Neural progenitor cell (in vitro differentiated cells): ENCODE results near the gene ZFPM1.

Source experiments
- CTCF ChIP-seq: fragments of 200-600 bp; sonication (generic); IDR thresholded peaks from 2 replicates; pipeline ENCODE4 v1.5.1; 2017; ENCODE audit warnings: antibody characterized with exemption, mild to moderate bottlenecking
- EZH2 ChIP-seq: fragments of 200-600 bp; sonication (generic); IDR thresholded peaks from 2 replicates; pipeline ENCODE4 v1.6.1; 2017; ENCODE audit warnings: antibody characterized with exemption, mild to moderate bottlenecking, moderate library complexity

- no peak for TF ChIP-seq CTCF
- no peak for TF ChIP-seq EZH2
Measured at GRCh38 chr16:88408561-88409142, 44.4 kb upstream of the ZFPM1 start.
